HS-27A (cell line): Measurements from ENCODE around the gene KDF1.
A peak's percentile ranks its signal among the peaks of the same experiment; 100 is the strongest.

Experiments used
- DNase-seq: peaks from one replicate; pipeline ENCODE4 v3.0.0-alpha.2; 2012; ENCODE audit warnings: low read depth, missing footprints

KDF1 gene, protein sequence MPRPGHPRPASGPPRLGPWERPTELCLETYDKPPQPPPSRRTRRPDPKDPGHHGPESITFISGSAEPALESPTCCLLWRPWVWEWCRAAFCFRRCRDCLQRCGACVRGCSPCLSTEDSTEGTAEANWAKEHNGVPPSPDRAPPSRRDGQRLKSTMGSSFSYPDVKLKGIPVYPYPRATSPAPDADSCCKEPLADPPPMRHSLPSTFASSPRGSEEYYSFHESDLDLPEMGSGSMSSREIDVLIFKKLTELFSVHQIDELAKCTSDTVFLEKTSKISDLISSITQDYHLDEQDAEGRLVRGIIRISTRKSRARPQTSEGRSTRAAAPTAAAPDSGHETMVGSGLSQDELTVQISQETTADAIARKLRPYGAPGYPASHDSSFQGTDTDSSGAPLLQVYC

GRCh38 chr1:26959722-26960624 lies at the start of gene KDF1:
Gene KDF1, minus strand, starts transcription at chr1:26960468. Its CDS starts 8,088 bp downstream, at chr1:26952380.
- DNase-seq, result no peak

GRCh38 chr1:27009601-27010197 lies 49.4 kb upstream of the KDF1 start:
- no peak for DNase-seq

DNA sequence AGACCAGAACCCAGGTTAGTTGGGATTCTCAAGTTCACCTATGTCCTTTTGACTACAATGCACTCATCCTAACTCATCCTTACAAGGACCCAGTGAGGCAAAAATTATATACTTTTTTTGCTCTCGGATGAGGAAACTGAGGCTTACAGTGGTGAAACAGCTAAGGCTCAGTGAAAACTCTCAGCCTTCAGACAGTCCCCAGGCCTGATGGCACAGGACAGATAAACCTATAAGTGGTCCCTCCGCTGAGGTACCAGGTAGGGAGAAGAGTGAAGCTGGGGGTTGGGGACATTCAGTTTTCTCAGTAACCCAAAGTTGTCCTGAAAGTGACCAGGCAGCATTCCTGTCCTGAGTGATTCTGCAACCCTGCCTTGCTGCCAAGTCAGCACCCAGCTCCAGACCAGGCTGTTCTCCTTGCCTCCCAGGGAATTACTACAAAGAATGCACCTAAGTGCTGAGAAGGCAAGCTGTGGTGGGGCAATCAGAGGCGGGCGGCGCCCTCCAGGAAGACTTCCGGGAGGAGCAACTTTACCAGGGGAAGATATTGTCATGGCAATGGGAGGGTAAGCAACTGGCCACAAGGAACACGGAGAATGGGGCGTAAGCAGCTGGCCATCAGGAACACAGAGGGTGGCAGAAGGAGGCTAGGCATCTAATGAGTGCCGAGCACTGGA lies 47.8 kb upstream of the KDF1 start:
- DNase-seq, result no peak

- DNase-seq, result no peak
Measured at GRCh38 chr1:27006683-27007082, 46.4 kb upstream of the KDF1 start.

GRCh38 chr1:27005648-27006496 lies 45.6 kb upstream of the KDF1 start:
- DNase-seq, result no peak

GRCh38 chr1:27005166-27005530 lies 44.9 kb upstream of the KDF1 start:
- DNase-seq, result no peak

- DNase-seq, result no peak
Measured at GRCh38 chr1:27004471-27005165, 44.4 kb upstream of the KDF1 start.

DNA sequence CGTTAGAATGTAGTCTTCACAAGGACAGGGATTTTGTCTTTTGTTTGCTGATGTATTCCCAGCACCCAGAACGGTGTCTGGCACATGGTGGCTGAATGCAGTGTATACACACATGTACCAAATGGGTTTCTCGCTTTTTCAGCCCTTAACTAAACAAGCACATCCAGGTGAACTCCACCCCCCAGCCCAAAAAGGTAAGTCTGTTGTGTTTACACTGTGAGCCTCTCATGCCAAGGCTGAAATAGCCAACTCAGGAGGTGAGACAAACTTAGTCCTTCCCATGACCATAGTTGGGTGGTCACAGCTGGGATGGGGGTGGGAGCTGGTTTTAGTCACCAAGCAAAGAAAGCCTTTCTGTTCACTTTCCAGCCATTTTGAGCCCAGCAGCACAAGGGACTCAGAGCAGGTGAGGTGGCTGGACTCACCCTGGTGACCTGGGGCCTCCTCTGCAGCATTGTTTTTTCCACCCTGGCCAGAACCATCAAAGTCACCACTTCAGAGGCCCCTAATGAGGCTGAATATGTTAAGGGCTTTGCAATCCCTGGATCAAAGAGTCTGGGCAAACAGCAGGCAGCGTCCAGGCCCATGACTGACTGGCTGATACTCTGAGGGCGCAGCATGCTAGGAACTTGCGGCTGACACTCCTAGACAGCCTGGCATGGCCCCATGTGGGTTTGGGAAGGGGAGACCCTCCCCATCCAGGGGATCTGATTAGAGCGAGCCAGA lies 43.6 kb upstream of the KDF1 start:
- DNase-seq, result no peak

DNA sequence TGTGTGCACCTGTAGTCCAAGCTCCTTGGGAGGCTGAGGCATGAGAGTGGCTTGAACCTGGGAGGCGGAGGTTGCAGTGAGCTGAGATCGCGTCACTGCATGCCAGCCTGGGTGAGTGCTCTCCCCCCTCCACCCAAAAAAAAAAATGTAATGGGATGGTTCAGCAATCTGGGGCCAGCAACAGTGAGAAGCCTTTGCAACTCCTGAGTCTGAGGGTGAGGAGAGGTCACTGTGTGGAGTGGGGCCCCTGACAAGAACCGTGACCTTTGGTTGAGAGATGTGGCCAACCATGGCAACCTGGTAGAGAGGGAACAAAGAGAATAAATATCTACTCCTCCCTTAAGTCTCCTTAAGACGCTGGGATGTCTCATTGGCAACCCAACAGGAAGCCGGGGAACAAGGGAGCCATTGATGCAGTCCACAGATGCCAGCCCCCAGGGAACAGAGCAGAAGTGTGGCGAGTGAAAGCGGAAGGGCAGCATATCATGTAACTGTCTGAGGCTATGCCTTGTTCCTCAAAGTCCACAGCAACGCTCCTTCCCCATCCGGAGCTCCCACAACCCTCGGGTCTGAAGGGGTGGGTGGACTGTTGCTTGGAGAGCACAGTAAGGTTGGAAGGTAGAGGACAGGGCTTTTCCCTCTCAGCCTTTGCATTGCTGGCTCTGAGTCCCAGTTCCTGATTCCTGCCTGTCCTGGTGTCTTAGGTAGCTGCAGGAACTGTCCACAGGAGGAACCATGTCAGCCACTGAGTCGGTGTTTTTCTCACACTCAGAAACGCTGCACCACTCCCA lies 41.5 kb upstream of the KDF1 start:
- no peak for DNase-seq

DNA sequence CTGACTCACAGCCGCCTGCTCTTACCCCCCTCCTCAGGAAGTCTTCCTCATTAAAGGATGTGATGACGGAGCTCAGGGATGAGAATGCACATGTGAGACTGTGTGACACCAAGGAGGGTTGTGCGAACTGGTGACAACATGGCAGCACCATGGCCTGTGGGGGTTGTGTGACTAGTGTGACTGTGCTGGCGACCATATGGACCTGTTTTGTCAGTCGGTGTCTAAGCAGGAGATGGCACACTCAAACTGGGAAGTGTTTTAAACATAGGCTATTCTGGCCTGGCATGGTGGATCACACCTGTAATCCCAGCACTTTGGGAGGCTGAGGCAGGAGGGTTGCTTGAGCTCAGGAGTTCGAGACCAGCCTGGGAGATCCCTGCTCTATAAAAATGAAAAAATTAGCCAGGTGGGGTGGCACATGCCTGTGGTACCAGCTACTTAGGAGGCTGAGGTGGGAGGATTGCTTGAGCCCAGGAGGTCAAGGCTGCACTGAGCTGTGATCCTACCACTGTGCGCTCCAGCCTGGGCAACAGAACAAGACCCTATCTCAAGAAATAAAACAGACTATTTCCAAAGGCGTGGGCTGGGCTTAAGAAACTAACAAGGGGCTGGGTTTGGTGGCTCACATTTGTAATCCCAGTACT lies 40.7 kb upstream of the KDF1 start:
- no peak for DNase-seq

DNA sequence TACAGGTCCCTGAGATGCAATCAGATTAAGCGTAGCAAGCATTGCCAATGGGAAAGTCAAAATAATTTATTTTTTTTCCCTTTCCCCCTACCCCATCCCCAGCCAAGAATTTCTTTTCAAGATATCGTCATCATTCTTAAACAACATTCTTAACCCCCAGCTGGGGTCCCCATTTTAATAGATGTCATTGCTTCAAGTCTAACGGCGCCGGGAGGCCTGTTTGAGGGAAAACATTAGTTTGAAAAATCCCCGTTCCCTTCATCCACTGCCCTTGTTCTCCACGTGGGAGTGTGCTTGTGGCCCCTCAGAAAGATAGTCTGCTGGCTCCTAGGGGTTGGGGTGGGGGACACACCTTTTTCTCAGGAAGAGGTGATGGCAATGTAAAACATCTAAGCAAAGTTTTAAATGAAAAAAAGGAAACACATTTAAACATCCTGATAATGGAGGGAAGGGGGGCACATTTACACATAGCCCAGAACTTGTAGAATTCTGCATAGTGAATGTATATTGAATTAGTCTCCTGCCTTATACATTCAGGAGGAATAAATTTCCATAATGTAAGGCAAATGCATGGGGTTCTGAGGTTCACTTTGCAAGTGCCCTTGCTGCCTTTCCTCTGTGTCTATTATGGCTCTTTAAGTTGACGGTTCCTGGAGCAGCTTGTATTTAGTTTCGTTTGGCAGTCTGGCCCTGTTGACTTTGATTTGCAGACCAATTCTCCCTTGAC lies 40.0 kb upstream of the KDF1 start:
- DNase-seq, result no peak

- peak; percentile 99 for DNase-seq
Measured at GRCh38 chr1:26999440-26999987, 39.2 kb upstream of the KDF1 start.

DNA sequence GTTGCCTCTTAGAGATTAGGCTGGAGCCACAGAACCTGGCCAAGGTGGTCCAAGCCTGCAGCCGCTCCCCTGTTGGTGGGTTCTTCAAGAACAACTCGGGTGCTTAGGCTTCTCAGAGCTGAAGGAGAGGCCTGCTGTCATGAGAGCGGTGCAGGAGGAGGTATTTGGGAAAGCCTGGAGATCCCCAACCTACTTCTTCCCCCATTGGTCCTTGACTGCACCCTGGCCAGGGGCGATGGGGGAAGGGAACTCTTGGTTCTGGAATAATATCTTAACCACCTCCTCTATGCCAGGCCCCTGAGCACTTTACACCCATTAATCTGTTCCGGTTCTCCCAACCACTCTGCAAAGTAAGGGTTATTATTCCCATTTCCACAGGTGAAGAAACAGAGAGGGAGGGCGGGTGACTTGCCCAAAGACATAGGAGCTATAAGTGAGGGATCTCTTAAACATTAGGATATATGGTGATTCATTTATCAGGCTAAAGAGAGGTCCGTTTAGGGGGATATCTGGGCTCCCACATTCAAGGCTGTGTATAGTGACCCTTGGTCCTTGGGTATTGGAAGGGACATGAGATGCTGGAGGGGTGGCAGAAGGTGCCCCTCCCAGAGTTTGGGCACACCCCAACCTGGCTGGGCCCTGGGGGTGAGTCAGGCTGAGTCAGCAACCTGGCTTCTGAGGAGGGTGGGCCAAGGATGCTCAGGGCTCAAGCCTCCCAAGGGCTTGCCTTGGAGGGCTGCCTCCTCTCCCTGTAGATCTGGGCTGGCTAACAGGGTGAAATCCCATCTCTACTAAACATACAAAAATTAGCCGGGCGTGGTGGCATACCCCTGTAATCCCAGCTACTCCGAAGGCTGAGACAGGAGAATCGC lies 38.4 kb upstream of the KDF1 start:
- DNase-seq, result peak; percentile 42

DNA sequence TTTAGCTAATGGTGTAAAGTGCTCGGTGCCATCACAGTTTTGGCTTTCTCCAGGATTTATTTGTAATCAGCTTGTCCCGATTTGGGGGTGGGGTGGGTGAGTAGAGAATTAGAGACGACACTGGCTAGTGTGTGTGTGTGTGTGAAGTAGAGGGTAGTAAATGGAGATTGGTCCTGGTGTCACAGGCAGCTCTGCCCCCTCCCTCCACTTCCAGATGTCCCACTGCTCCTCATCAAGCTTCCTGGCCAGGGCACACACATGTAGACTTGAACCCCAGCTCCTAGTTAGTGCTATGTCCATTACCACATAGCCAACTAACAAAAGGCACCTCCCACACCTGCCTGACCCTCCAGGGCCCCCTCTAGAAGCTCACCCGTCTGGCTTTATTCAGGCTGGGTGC lies 36.4 kb upstream of the KDF1 start:
- DNase-seq, result no peak

- DNase-seq, result peak; percentile 59
Measured at GRCh38 chr1:26996024-26996423, 35.8 kb upstream of the KDF1 start.

DNA sequence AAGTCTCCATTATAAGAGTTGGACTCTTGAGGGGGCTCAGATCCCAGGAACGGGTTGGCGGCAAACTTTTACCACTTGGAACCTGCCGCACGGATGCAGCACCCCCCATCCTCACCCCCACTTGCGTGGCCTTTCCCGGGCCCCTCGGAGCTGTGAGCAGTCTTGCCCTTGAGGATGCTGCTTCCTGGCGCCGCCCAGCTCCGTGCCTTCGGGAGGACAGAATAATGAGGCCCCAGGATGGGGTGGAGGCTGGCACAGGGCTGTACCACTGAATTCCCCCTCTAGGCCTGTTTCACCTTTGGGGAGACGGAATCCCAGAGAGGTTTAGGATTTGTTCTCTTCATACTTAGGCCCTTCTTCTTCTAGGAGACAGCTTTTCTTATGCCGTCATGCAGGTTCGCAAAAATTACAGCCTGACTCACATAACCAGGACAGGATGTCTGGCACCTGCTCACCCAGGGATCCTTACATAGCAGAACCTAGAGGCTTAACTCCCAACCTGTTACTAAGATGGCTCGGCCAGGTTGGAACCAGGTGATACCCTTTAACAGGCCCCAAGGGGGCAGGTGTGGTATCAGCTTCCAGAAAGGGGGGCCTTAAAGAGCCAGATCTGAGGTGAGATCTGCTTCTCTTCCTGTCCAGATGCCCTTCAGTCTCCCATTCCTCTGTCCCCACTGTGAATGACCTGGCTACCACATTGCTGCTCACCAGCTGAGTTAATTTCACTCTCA lies 34.7 kb upstream of the KDF1 start:
- DNase-seq, result no peak
